ENCODE data around the gene ZHX3. TPM values are rescaled to one million over a fixed set of nuclear protein-coding genes. Genes with fewer than 3 reads are reported as not detected.

ZHX3 gene
- total and polyA plus RNA-seq, 2 donors (not counting 1 experiment from before 2014, with no cell fraction given): 4.3 to 22.2 TPM

DNA sequence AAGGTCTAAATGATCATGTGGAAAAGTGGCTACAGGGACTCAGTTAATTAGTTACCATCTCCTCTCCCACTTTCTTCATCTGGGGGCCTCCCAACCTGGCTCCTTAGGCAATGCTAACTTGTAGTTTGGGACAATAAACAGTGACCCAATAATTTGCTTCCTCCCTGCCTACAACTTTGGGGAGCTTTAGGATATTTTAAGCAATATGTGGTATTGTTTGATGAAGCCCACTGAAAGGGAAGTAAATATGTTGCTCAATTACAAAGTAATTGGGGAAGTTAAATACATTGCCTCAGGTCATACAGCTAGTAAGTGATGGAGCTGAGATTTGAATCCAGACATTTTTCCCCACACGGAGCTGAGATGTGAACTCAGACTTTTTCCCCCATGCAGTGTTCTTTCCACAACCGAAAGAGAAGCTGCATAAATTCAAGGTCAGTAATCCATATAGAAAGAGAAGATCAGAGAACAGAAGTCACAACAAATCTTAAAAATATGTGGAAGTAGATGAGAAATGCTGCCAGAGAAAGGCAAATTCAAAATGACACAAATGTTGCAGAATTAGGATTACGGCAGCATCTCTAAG is 26.6 kb downstream of the ZHX3 start:
- Mint-ChIP-seq H3K4me3 (no peak overlapping the region), H3K27ac (no peak overlapping the region), H3K4me1 (peaks cover 7% of the 10 kb centered on the region), H3K9me3 (ENCODE audit: insufficient read depth) (peaks cover 8% of the 10 kb centered on the region), H3K27me3 (no peaks in the 10 kb centered on the region)
- Histone ChIP-seq H3K27me3 (replicated peaks in 1 of 4; ENCODE audit: control extremely low read depth in 1 of 4, control insufficient read depth in 3 of 4, insufficient read depth in 4 of 4, low read length in 3 of 4) (no peaks in the 10 kb centered on the region), H4K20me1 (ENCODE audit: control insufficient read depth, insufficient read depth, low read length, poor library complexity, severe bottlenecking) (peaks cover 6% of the 10 kb centered on the region), H3K36me3 (replicated peaks in 1 of 2; ENCODE audit: control extremely low read depth in 1 of 2, control insufficient read depth in 1 of 2, extremely low read depth in 1 of 2, insufficient read depth in 2 of 2, low read length in 1 of 2) (no peaks in the 10 kb centered on the region), H3K9ac (ENCODE audit: low read length) (no peak overlapping the region), H2AFZ (ENCODE audit: insufficient read depth, low read depth, low read length, poor library complexity, severe bottlenecking) (no peak overlapping the region), H3K9me3 (ENCODE audit: control extremely low read depth in 1 of 3, control insufficient read depth in 2 of 3, insufficient read depth in 1 of 3, low read length in 2 of 3) (peaks cover 0 to 9% (median 0%) of the 10 kb centered on the region in 3 donors), H3K4me1 (ENCODE audit: control insufficient read depth in 2 of 2, insufficient read depth in 2 of 2, low read length in 2 of 2) (peaks cover 0 to 6% of the 10 kb centered on the region in 2 donors), H3K4me2 (replicated peaks; ENCODE audit: low read depth, low read length, poor library complexity, severe bottlenecking) (no peak overlapping the region), H3K79me2 (ENCODE audit: control insufficient read depth, insufficient read depth, low read length) (peaks cover 3% of the 10 kb centered on the region), H3K4me3 (ENCODE audit: control extremely low read depth in 1 of 5, extremely low read depth in 1 of 5, insufficient read depth in 1 of 5, low read depth in 2 of 5, low read length in 4 of 5) (no peak overlapping the region), H3K27ac (ENCODE audit: low read length in 2 of 2) (no peak overlapping the region)
- TF ChIP-seq EZH2 (IDR thresholded peaks at IDR 0.05; ENCODE audit: borderline replicate concordance, insufficient read depth, low read depth, low read length, poor library complexity, severe bottlenecking): no peak
- TF ChIP-seq, protein P1, sequence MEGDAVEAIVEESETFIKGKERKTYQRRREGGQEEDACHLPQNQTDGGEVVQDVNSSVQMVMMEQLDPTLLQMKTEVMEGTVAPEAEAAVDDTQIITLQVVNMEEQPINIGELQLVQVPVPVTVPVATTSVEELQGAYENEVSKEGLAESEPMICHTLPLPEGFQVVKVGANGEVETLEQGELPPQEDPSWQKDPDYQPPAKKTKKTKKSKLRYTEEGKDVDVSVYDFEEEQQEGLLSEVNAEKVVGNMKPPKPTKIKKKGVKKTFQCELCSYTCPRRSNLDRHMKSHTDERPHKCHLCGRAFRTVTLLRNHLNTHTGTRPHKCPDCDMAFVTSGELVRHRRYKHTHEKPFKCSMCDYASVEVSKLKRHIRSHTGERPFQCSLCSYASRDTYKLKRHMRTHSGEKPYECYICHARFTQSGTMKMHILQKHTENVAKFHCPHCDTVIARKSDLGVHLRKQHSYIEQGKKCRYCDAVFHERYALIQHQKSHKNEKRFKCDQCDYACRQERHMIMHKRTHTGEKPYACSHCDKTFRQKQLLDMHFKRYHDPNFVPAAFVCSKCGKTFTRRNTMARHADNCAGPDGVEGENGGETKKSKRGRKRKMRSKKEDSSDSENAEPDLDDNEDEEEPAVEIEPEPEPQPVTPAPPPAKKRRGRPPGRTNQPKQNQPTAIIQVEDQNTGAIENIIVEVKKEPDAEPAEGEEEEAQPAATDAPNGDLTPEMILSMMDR (IDR thresholded peaks at IDR 0.05): no peak
- intact Hi-C loops (cut with micrococcal nuclease): no loop called here
- WGBS (ENCODE audit: insufficient coverage): 100% methylated on average over 1 of the region's 3 CpGs
- no peak for ATAC-seq (ENCODE audit: low read depth)
- CTCF ChIA-PET: interaction anchor here (2.0 kb wide), 1 partner anchor 118 kb away, joined by 6 read pairs; no protein-coding TSS in a partner anchor
- DNase-seq: no peak
- POLR2A ChIA-PET: no interaction called here

DNA sequence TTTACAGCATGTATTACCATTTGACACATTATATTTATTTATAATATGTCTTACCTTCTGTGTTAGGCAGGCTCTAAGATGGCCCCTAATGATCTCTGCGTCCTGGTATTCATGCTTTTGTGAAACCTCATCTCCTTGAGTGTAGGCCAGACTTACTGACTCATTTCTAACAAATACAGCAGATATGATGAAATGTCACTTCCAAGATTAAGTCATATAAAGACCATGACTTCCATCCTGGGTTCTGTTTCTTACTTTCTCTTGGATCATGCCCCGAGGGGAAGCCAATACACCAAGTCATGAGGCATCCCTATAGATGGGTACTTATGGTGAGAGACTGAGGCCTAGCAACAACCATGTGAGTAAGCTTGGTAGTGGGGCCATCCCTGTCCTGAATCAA is 30.2 kb downstream of the ZHX3 start:
- CTCF ChIA-PET: no interaction called here
- ATAC-seq (ENCODE audit: low read depth): no peak

More for the DNA sequence above, 30.2 kb downstream of the ZHX3 start:
- no peaks in the 10 kb centered on the region for H4K20me1 ChIP-seq (ENCODE audit: control insufficient read depth, insufficient read depth, low read length, poor library complexity, severe bottlenecking)
- peaks cover 8% of the 10 kb centered on the region for H3K9me3 Mint-ChIP-seq (ENCODE audit: insufficient read depth)
- DNase-seq: no peak
- peaks cover 3% of the 10 kb centered on the region for H3K79me2 ChIP-seq (ENCODE audit: control insufficient read depth, insufficient read depth, low read length)
- no peaks in the 10 kb centered on the region for H3K27me3 ChIP-seq (replicated peaks in 1 of 4; ENCODE audit: control extremely low read depth in 1 of 4, control insufficient read depth in 3 of 4, insufficient read depth in 4 of 4, low read length in 3 of 4)
- no peak overlapping the region for H3K4me2 ChIP-seq (replicated peaks; ENCODE audit: low read depth, low read length, poor library complexity, severe bottlenecking)
- peaks cover 0 to 6% of the 10 kb centered on the region in 2 donors for H3K4me1 ChIP-seq (ENCODE audit: control insufficient read depth in 2 of 2, insufficient read depth in 2 of 2, low read length in 2 of 2)
- H3K27ac ChIP-seq (ENCODE audit: low read length in 2 of 2): no peak overlapping the region
- H3K4me3 ChIP-seq (ENCODE audit: control extremely low read depth in 1 of 5, extremely low read depth in 1 of 5, insufficient read depth in 1 of 5, low read depth in 2 of 5, low read length in 4 of 5): no peak overlapping the region
- no peak overlapping the region for H2AFZ ChIP-seq (ENCODE audit: insufficient read depth, low read depth, low read length, poor library complexity, severe bottlenecking)
- peaks cover 7% of the 10 kb centered on the region for H3K4me1 Mint-ChIP-seq
- POLR2A ChIA-PET: no interaction called here
- no peaks in the 10 kb centered on the region for H3K36me3 ChIP-seq (replicated peaks in 1 of 2; ENCODE audit: control extremely low read depth in 1 of 2, control insufficient read depth in 1 of 2, extremely low read depth in 1 of 2, insufficient read depth in 2 of 2, low read length in 1 of 2)
- no peak overlapping the region for H3K4me3 Mint-ChIP-seq
- H3K9ac ChIP-seq (ENCODE audit: low read length): no peak overlapping the region
- H3K27me3 Mint-ChIP-seq: no peaks in the 10 kb centered on the region
- TF ChIP-seq, protein P1 (IDR thresholded peaks at IDR 0.05): no peak
- TF ChIP-seq EZH2 (IDR thresholded peaks at IDR 0.05; ENCODE audit: borderline replicate concordance, insufficient read depth, low read depth, low read length, poor library complexity, severe bottlenecking): no peak
- 89% methylated on average over 1 of the region's 2 CpGs for WGBS (ENCODE audit: insufficient coverage)
- H3K27ac Mint-ChIP-seq: no peak overlapping the region
- H3K9me3 ChIP-seq (ENCODE audit: control extremely low read depth in 1 of 3, control insufficient read depth in 2 of 3, insufficient read depth in 1 of 3, low read length in 2 of 3): peaks cover 0 to 13% (median 0%) of the 10 kb centered on the region in 3 donors
- intact Hi-C loops (cut with micrococcal nuclease): no loop called here

Data from B cell (primary cell).